SK-N-SH treated with all-trans-retinoic acid at 6 μM for 48 hours (cell line): ENCODE data around the gene TMEM169.

Experiments
- ATAC-seq: fragments of 200-7000 bp; cut with Tn5 transposase; 3 replicates; pipeline ENCODE4 v1.9.1; 2020; ENCODE audit warnings: mild to moderate bottlenecking, moderate library complexity
- ARNTL ChIP-seq: fragments of 450-650 bp; formaldehyde crosslinking; IDR thresholded peaks from 2 replicates; pipeline ENCODE4 v1.5.0; 2020; ENCODE audit warnings: low read depth, mild to moderate bottlenecking, moderate library complexity, borderline replicate concordance
- CSDC2 ChIP-seq: fragments of 250-450 bp; sonication (Bioruptor Pico); IDR thresholded peaks from 2 replicates; pipeline ENCODE4 v1.5.0; 2020; ENCODE audit warnings: mild to moderate bottlenecking, moderate library complexity
- CSRNP3 ChIP-seq: fragments of 250-450 bp; sonication (Bioruptor Pico); IDR thresholded peaks from 2 replicates; pipeline ENCODE4 v1.5.1; 2021; ENCODE audit warnings: mild to moderate bottlenecking, moderate library complexity
- ESRRG ChIP-seq: fragments of 250-450 bp; sonication (Bioruptor Pico); IDR thresholded peaks from 2 replicates; pipeline ENCODE4 v1.6.1; 2021; ENCODE audit warnings: mild to moderate bottlenecking
- GLIS3 ChIP-seq: fragments of 250-450 bp; sonication (Bioruptor Pico); IDR thresholded peaks from 2 replicates; pipeline ENCODE4 v1.5.0; 2020; ENCODE audit warnings: mild to moderate bottlenecking, moderate library complexity
- OSR1 ChIP-seq: fragments of 250-450 bp; sonication (Bioruptor Pico); IDR thresholded peaks from 2 replicates; pipeline ENCODE4 v1.8.0; 2022; ENCODE audit warnings: moderate library complexity, mild to moderate bottlenecking, inconsistent platforms
- PATZ1 ChIP-seq: fragments of 250-450 bp; sonication (Bioruptor Pico); IDR thresholded peaks from 2 replicates; pipeline ENCODE4 v1.8.0; 2020; ENCODE audit warnings: mild to moderate bottlenecking, moderate library complexity, borderline replicate concordance
- POU6F1 ChIP-seq: fragments of 250-450 bp; sonication (Bioruptor Pico); IDR thresholded peaks from 2 replicates; pipeline ENCODE4 v1.8.0; 2021; ENCODE audit warnings: low read depth, mild to moderate bottlenecking, moderate library complexity, borderline replicate concordance
- PPARA ChIP-seq: fragments of 250-450 bp; sonication (Bioruptor Pico); IDR thresholded peaks from 2 replicates; pipeline ENCODE4 v1.5.0; 2020; ENCODE audit warnings: mild to moderate bottlenecking, borderline replicate concordance
- SNAI2 ChIP-seq: fragments of 250-450 bp; sonication (Bioruptor Pico); IDR thresholded peaks from 2 replicates; pipeline ENCODE4 v1.5.0; 2020; ENCODE audit warnings: mild to moderate bottlenecking, moderate library complexity
- TCF4 ChIP-seq: fragments of 250-450 bp; sonication (Bioruptor Pico); IDR thresholded peaks from 2 replicates; pipeline ENCODE4 v1.8.0; 2021; ENCODE audit warnings: mild to moderate bottlenecking, moderate library complexity, borderline replicate concordance
- TOX ChIP-seq: fragments of 250-450 bp; sonication (Bioruptor Pico); IDR thresholded peaks from 2 replicates; pipeline ENCODE4 v1.8.0; 2021; ENCODE audit warnings: mild to moderate bottlenecking, moderate library complexity, borderline replicate concordance
- TSHZ2 ChIP-seq: fragments of 250-450 bp; sonication (Bioruptor Pico); IDR thresholded peaks from 2 replicates; pipeline ENCODE4 v1.5.0; 2020; ENCODE audit warnings: mild to moderate bottlenecking, moderate library complexity
- ZC3H10 ChIP-seq: fragments of 250-450 bp; sonication (Bioruptor Pico); IDR thresholded peaks from 2 replicates; pipeline ENCODE4 v1.5.1; 2021; ENCODE audit warnings: mild to moderate bottlenecking, moderate library complexity
- ZNF70 ChIP-seq: fragments of 450-650 bp; formaldehyde crosslinking; IDR thresholded peaks from 2 replicates; pipeline ENCODE4 v1.5.0; 2020; ENCODE audit warnings: mild to moderate bottlenecking, moderate library complexity
- ZNF8 ChIP-seq: fragments of 450-650 bp; formaldehyde crosslinking; IDR thresholded peaks from 2 replicates; pipeline ENCODE4 v1.5.0; 2020; ENCODE audit warnings: mild to moderate bottlenecking, moderate library complexity

Gene TMEM169

GRCh38 chr2:216107760-216108159, 26.0 kb downstream of the TMEM169 start (continued):
- TF ChIP-seq CSRNP3 (CRISPR knock-in tag) (no peak), OSR1 (CRISPR knock-in tag) (no peak), ARNTL (CRISPR knock-in tag) (no peak), TOX (CRISPR knock-in tag) (no peak), POU6F1 (CRISPR knock-in tag) (no peak), GLIS3 (CRISPR knock-in tag) (no peak), ESRRG (CRISPR knock-in tag) (no peak), PPARA (CRISPR knock-in tag) (no peak), SNAI2 (no peak)

- TF ChIP-seq TSHZ2 (CRISPR knock-in tag) (no peak), CSRNP3 (CRISPR knock-in tag) (no peak), SNAI2 (no peak), POU6F1 (CRISPR knock-in tag) (no peak), ZC3H10 (CRISPR knock-in tag) (no peak), CSDC2 (no peak), ESRRG (CRISPR knock-in tag) (no peak), TCF4 (CRISPR knock-in tag) (no peak), ZNF8 (CRISPR knock-in tag) (no peak), ZNF70 (CRISPR knock-in tag) (no peak), PATZ1 (CRISPR knock-in tag) (no peak)
- ATAC-seq = no peak
Observed at GRCh38 chr2:216108310-216108966, 26.7 kb downstream of the TMEM169 start.
